SU-DHL-6 (cell line): Measurements from ENCODE around the gene EIF4E.

ENCODE experiments used
- H2AFZ ChIP-seq: fragments of 200-600 bp; sonication (generic); 2 replicates; pipeline ENCODE4 v1.6.1; 2014; ENCODE audit warnings: low read depth, mild to moderate bottlenecking, moderate library complexity, mixed read lengths, antibody characterized with exemption, low read length; ENCODE audit not compliant: severe bottlenecking
- H3F3A ChIP-seq: fragments of 200-600 bp; shearing (Covaris generic); 2 replicates; pipeline ENCODE4 v1.6.0; 2016; ENCODE audit warnings: antibody characterized with exemption, mild to moderate bottlenecking; ENCODE audit not compliant: insufficient read depth
- H3K27ac ChIP-seq: fragments of 200-600 bp; sonication (generic); 2 replicates; pipeline ENCODE4 v1.5.1; 2016; ENCODE audit warnings: low read depth, mild to moderate bottlenecking, low read length, moderate library complexity, mixed read lengths
- H3K27me3 ChIP-seq: fragments of 200-600 bp; sonication (generic), shearing (Covaris generic); 2 replicates; pipeline ENCODE4 v1.6.0; 2014; ENCODE audit warnings: mild to moderate bottlenecking, low read length
- H3K36me3 ChIP-seq: fragments of 200-600 bp; sonication (generic); 2 replicates; pipeline ENCODE4 v1.6.1; 2014; ENCODE audit warnings: mild to moderate bottlenecking, low read length, mixed read lengths
- H3K4me2 ChIP-seq: fragments of 300-600, 200-600 bp; shearing (Covaris generic), sonication (generic); 2 replicates; pipeline ENCODE4 v1.6.0; 2014; ENCODE audit warnings: low read length, low read depth, mild to moderate bottlenecking; ENCODE audit not compliant: poor library complexity, severe bottlenecking
- H3K4me3 ChIP-seq: fragments of 200-600 bp; sonication (generic); 2 replicates; pipeline ENCODE4 v1.5.1; 2014; ENCODE audit warnings: antibody characterized with exemption, low read length, mild to moderate bottlenecking, mixed read lengths; ENCODE audit not compliant: insufficient read depth, poor library complexity, severe bottlenecking
- H3K79me2 ChIP-seq: fragments of 200-600 bp; sonication (generic); 2 replicates; pipeline ENCODE4 v1.6.1; 2014; ENCODE audit warnings: mild to moderate bottlenecking, low read length, moderate library complexity; ENCODE audit not compliant: insufficient read depth
- H3K9ac ChIP-seq: fragments of 200-600 bp; sonication (generic); 2 replicates; pipeline ENCODE4 v1.7.0; 2014; ENCODE audit warnings: mild to moderate bottlenecking, low read length
- H3K9me2 ChIP-seq: fragments of 200-600 bp; sonication (generic); replicated peaks from 2 replicates; pipeline ENCODE4 v1.6.1; 2014; ENCODE audit warnings: low read length; ENCODE audit not compliant: insufficient read depth
- H3K9me3 ChIP-seq: fragments of 200-600 bp; sonication (generic); 2 replicates; pipeline ENCODE4 v1.6.1; 2014; ENCODE audit warnings: low read length, mixed read lengths; ENCODE audit not compliant: insufficient read depth
- H4K20me1 ChIP-seq: fragments of 200-600 bp; sonication (generic); 2 replicates; pipeline ENCODE4 v1.6.1; 2014; ENCODE audit warnings: low read depth, mild to moderate bottlenecking, antibody characterized with exemption, low read length, moderate library complexity, mixed read lengths
- EZH2phosphoT487 ChIP-seq: fragments of 200-600 bp; sonication (generic), shearing (Covaris generic); conservative IDR thresholded peaks from 2 replicates; pipeline ENCODE4 v1.6.1; 2018; ENCODE audit warnings: mild to moderate bottlenecking, antibody characterized with exemption, low read length, moderate library complexity, mixed read lengths
- TF ChIP-seq, protein P1 (sequence below): fragments of 200-600 bp; sonication (generic); IDR thresholded peaks from one replicate; pipeline ENCODE4 v1.5.1; 2017; ENCODE audit warnings: antibody characterized with exemption, mild to moderate bottlenecking, low read length, moderate library complexity; ENCODE audit not compliant: insufficient read depth, poor library complexity, severe bottlenecking

EIF4E gene

GRCh38 chr4:98932539-98932938, 3.6 kb upstream of the EIF4E start:
- Histone ChIP-seq H3K79me2 (peaks cover 14% of the 10 kb centered on the region), H3K27me3 (no peaks in the 10 kb centered on the region), H3K9me3 (no peaks in the 10 kb centered on the region), H3K4me3 (no peak overlapping the region), H3K9me2 (no peaks in the 10 kb centered on the region), H3K4me2 (peak overlapping the region; percentile 45), H4K20me1 (no peaks in the 10 kb centered on the region), H3K9ac (no peak overlapping the region), H3K36me3 (no peaks in the 10 kb centered on the region), H3K27ac (no peak overlapping the region), H3F3A (peaks cover 4% of the 10 kb centered on the region; the same call in 1 of the 2 replicates), H2AFZ (peak overlapping the region; percentile 26)
- no peak for TF ChIP-seq EZH2phosphoT487
- TF ChIP-seq, protein P1, sequence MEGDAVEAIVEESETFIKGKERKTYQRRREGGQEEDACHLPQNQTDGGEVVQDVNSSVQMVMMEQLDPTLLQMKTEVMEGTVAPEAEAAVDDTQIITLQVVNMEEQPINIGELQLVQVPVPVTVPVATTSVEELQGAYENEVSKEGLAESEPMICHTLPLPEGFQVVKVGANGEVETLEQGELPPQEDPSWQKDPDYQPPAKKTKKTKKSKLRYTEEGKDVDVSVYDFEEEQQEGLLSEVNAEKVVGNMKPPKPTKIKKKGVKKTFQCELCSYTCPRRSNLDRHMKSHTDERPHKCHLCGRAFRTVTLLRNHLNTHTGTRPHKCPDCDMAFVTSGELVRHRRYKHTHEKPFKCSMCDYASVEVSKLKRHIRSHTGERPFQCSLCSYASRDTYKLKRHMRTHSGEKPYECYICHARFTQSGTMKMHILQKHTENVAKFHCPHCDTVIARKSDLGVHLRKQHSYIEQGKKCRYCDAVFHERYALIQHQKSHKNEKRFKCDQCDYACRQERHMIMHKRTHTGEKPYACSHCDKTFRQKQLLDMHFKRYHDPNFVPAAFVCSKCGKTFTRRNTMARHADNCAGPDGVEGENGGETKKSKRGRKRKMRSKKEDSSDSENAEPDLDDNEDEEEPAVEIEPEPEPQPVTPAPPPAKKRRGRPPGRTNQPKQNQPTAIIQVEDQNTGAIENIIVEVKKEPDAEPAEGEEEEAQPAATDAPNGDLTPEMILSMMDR: no peak

GRCh38 chr4:98930311-98930865, 1.5 kb upstream of the EIF4E start:
- Histone ChIP-seq H3K9ac (peak overlapping the region; percentile 92), H3F3A (peaks cover 5% of the 10 kb centered on the region; the same call in 1 of the 2 replicates), H3K27me3 (no peaks in the 10 kb centered on the region), H3K27ac (peak overlapping the region; percentile 68; the same call in 1 of the 2 replicates), H3K4me2 (peak overlapping the region; percentile 59), H3K9me2 (no peaks in the 10 kb centered on the region), H3K4me3 (peak overlapping the region; percentile 54), H3K9me3 (no peaks in the 10 kb centered on the region), H3K79me2 (peaks cover 35% of the 10 kb centered on the region), H3K36me3 (no peaks in the 10 kb centered on the region), H4K20me1 (0 out of 2 replicates have a peak, but pooled peaks cover 2% of the 10 kb centered on the region), H2AFZ (peak overlapping the region; percentile 58)
- TF ChIP-seq EZH2phosphoT487: no peak
- TF ChIP-seq, protein P1: no peak

DNA sequence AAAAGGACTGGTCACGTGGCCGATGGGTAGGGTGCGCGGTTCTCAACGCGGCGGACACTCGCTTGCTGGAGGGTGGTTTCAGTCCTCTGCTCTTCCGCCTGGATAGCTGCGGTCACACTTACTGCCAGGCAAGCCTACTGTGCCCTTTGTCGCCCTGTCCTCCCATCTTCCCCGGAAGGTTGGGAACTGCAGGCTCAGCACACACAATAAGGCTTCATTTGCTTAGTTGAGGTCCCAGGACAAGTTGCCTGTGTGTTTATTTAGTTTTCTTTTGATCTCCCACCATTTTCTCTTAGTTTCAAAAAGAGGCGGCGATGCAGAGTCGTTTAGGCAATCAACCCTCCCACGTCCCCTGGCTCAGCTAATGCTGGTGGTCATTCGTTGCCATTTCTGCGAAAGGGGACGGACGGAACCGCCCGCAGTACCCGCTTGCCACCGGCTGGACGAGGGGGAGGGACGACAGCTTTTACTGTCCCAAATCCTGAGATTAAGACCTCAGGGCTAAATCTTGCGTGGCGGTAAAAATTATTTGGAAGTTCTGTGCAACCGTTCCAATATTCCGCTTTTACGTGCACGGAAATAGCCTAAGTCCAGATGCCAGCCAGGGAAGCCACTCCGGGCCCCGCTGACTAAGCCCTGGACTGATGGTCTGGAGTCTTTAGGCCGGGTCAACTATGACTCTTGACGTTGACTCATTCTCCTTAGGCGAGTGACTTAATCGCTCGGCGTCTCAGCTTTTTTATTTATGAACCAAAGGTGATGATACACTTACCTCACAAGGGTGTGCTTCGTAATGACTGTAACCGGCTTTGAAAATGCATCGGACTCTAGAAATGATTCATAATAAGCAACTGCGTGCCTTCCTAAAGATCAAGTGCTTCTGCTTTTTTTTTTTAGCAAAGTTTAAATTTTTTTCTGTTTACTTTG, 671 bp upstream of the EIF4E start:
- TF ChIP-seq, protein P1: no peak
- no peak for TF ChIP-seq EZH2phosphoT487
- peaks cover 5% of the 10 kb centered on the region; the same call in 1 of the 2 replicates for H3F3A ChIP-seq
- peak overlapping the region; percentile 58 for H2AFZ ChIP-seq
- H4K20me1 ChIP-seq: 0 out of 2 replicates have a peak, but pooled peaks cover 2% of the 10 kb centered on the region
- H3K27ac ChIP-seq: peak overlapping the region; percentile 68
- H3K36me3 ChIP-seq: no peaks in the 10 kb centered on the region
- no peaks in the 10 kb centered on the region for H3K9me3 ChIP-seq
- H3K4me2 ChIP-seq: peak overlapping the region; percentile 59
- no peaks in the 10 kb centered on the region for H3K9me2 ChIP-seq
- no peaks in the 10 kb centered on the region for H3K27me3 ChIP-seq
- H3K9ac ChIP-seq: peak overlapping the region; percentile 92
- H3K79me2 ChIP-seq: peaks cover 43% of the 10 kb centered on the region
- peak overlapping the region; percentile 54 for H3K4me3 ChIP-seq
